ENCODE measurements around the gene GNB1L. TPM values are rescaled to one million over a fixed set of nuclear protein-coding genes. Genes with fewer than 3 reads are reported as not detected.

GNB1L gene
- total and polyA plus RNA-seq, 9 of the 15 experiments (the other 6 are each of a cell fraction or from before 2014, with no cell fraction given) = 0.56 to 50.5 (median 10.2) TPM

DNA sequence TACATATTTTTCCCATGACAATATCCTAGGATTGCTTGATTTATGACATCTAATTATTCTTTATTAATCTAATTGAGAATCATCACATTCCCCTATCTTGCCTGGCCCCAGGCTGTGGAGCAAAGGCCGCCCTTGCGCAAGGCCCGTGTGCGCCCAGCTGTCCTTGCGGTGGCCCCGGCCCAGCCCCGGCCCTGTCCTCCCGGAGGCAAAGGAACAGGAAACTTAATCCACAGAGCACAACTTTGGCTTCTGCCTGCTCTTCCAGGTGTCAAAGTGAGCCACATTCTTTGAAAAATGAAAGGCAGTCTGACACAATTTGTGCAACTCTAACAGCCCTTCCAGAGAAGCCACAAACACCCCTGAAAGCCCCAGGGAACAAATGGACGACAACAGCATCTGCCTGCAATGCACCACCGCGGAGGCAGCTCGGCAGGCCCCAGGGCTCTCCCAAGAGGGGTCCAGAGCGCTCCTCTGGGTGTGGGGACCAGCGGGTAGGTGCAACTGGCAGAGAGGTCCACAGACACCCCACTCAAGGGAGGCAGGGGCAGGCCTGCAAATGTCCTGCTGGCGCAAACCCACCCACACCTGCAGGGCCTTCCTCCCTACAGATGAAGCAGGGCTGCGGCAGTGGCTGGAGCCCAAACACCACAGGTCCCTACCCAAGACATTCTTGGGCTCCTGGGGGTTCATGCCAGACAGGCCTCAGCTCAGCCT lies 30.3 kb downstream of the GNB1L start (continued):
- no peak for TF ChIP-seq PTRF (tag; IDR thresholded peaks at IDR 0.05)
- TF ChIP-seq IRF9 (tag; IDR thresholded peaks at IDR 0.05) = peak; percentile 45; the same call in 1 of the 2 replicates
- peak; percentile 51 for TF ChIP-seq KAT2B (IDR thresholded peaks at IDR 0.05; ENCODE audit: low read depth, low read length)
- peak; percentile 29 for TF ChIP-seq SETDB1 (IDR thresholded peaks at IDR 0.05; ENCODE audit: low read length)
- TF ChIP-seq WHSC1 (IDR thresholded peaks at IDR 0.05; ENCODE audit: low read length) = peak; percentile 39
- TF ChIP-seq ZNF583 (CRISPR knock-in tag; IDR thresholded peaks at IDR 0.05) = no peak
- TF ChIP-seq POLR2G (IDR thresholded peaks at IDR 0.05; ENCODE audit: low read depth, low read length) = peak; percentile 29; the same call in 1 of the 2 replicates
- TF ChIP-seq, protein P1, sequence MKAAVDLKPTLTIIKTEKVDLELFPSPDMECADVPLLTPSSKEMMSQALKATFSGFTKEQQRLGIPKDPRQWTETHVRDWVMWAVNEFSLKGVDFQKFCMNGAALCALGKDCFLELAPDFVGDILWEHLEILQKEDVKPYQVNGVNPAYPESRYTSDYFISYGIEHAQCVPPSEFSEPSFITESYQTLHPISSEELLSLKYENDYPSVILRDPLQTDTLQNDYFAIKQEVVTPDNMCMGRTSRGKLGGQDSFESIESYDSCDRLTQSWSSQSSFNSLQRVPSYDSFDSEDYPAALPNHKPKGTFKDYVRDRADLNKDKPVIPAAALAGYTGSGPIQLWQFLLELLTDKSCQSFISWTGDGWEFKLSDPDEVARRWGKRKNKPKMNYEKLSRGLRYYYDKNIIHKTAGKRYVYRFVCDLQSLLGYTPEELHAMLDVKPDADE (conservative IDR thresholded peaks at IDR 0.05; ENCODE audit: control insufficient read depth, low read depth, low read length) = 0 out of 2 replicates have a peak, but pooled peaks have one; percentile 10

- DNase-seq (ENCODE audit: extremely low read depth in 1 of 4, low spot score in 3 of 4) (no peak), ATAC-seq (no peak), FAIRE-seq (no peak)
- ChIA-PET POLR2A (interaction anchor here (0.6 to 16.0 kb wide), 3 partner anchors 8 to 31 kb away, joined by 5 to 247 read pairs (median 31); no protein-coding TSS in a partner anchor), CTCF (ENCODE audit: low intra/inter-chr PET ratio) (no interaction called here)
- Histone ChIP-seq H3K9me3 (replicated peaks; ENCODE audit: control insufficient read depth, insufficient read depth, low read depth, low read length) (no peaks in the 10 kb centered on the region; the same call in 1 of the 2 replicates), H3K9ac (ENCODE audit: insufficient read depth in 1 of 2, low read depth in 2 of 2, low read length in 2 of 2) (no peak overlapping the region), H3K9me1 (ENCODE audit: control insufficient read depth, insufficient read depth, low read length) (peaks cover 3% of the 10 kb centered on the region), H3K36me3 (ENCODE audit: control insufficient read depth, insufficient read depth, low read length) (no peaks in the 10 kb centered on the region; the same call in 2 of the 3 replicates), H3K4me2 (ENCODE audit: insufficient read depth, low read length) (no peak overlapping the region), H3K4me3 (no peak overlapping the region), H3K27me3 (ENCODE audit: control insufficient read depth in 2 of 2, insufficient read depth in 2 of 2, low read length in 2 of 2) (no peaks in the 10 kb centered on the region), H2AFZ (ENCODE audit: low read depth, low read length) (no peak overlapping the region), H3K79me2 (ENCODE audit: control insufficient read depth, insufficient read depth, low read length) (no peaks in the 10 kb centered on the region), H3K4me1 (replicated peaks in 1 of 2; ENCODE audit: control insufficient read depth in 2 of 2, insufficient read depth in 2 of 2, low read length in 2 of 2) (peaks cover 13 to 57% of the 10 kb centered on the region in 2 experiments; a peak in 4 of 5 replicates), H4K20me1 (replicated peaks; ENCODE audit: control insufficient read depth, insufficient read depth, low read length) (no peaks in the 10 kb centered on the region; the same call in 1 of the 2 replicates), H3K27ac (ENCODE audit: extremely low read depth, low read depth, low read length) (no peak overlapping the region)
- BruUV-seq (replicated peaks) = no TSS peak
- intact Hi-C loops (cut with micrococcal nuclease) (no loop called here), in situ Hi-C loops (cut with MboI) (no loop called here)
- 89% methylated on average over 9 of the region's 9 CpGs for WGBS (ENCODE audit: insufficient coverage, low coverage, missing lambda C conversion rate)
- TF ChIP-seq NR4A1 (CRISPR knock-in tag; IDR thresholded peaks at IDR 0.05) (no peak), NR4A1 (tag; IDR thresholded peaks at IDR 0.05) (0 out of 2 replicates have a peak, but pooled peaks have one; percentile 24)
Measured at GRCh38 chr22:19823902-19824211, 30.8 kb downstream of the GNB1L start.
